ENCODE results near the gene EIF4G3.

GRCh38 chr1:20846461-20847374, 330.0 kb downstream of the EIF4G3 start:
- TF ChIP-seq, protein P1, sequence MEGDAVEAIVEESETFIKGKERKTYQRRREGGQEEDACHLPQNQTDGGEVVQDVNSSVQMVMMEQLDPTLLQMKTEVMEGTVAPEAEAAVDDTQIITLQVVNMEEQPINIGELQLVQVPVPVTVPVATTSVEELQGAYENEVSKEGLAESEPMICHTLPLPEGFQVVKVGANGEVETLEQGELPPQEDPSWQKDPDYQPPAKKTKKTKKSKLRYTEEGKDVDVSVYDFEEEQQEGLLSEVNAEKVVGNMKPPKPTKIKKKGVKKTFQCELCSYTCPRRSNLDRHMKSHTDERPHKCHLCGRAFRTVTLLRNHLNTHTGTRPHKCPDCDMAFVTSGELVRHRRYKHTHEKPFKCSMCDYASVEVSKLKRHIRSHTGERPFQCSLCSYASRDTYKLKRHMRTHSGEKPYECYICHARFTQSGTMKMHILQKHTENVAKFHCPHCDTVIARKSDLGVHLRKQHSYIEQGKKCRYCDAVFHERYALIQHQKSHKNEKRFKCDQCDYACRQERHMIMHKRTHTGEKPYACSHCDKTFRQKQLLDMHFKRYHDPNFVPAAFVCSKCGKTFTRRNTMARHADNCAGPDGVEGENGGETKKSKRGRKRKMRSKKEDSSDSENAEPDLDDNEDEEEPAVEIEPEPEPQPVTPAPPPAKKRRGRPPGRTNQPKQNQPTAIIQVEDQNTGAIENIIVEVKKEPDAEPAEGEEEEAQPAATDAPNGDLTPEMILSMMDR (optimal IDR thresholded peaks at IDR 0.05 in 1 of 3, IDR thresholded peaks at IDR 0.05 in 1 of 3, conservative IDR thresholded peaks at IDR 0.05 in 1 of 3; ENCODE audit: extremely low read depth in 1 of 3, insufficient read depth in 2 of 3, low read length in 3 of 3), result no peak
- no peak for TF ChIP-seq EZH2 (IDR thresholded peaks at IDR 0.05; ENCODE audit: low read length)
